ENCODE data around the gene MUC15. TPM values are rescaled to one million over a fixed set of nuclear protein-coding genes. Genes with fewer than 3 reads are reported as not detected.
"Not testable (repeated sequence)": the region's sequence is repeated elsewhere in the genome, so short reads cannot be mapped to it uniquely, and the experiment has no call there.

The MUC15 gene
- total RNA-seq, 1 donor from 2014 or later, result not detected

DNA sequence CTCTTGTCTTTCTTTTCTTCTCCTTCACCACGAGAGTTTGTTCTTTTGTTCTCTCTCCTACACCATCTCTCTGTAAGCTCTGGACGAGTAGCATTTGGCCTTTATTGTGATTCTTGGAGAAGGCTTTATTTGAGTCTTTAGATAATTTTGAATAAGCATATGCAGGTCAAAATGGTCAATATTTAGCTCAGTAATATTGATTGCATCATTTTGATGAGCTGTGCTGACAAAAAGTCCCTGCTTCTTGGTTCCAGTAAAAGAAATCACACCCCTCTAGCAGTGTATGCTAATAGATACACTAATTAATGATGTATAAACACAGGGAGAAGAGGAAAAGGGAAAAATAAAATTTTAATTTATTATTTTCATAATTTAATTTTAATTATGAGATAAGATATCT is 25.8 kb upstream of the MUC15 start:
- Mint-ChIP-seq H3K27me3 (ENCODE audit: unreplicated experiment) (peaks cover 1% of the 10 kb centered on the region), H3K36me3 (ENCODE audit: low read depth, unreplicated experiment) (no peaks in the 10 kb centered on the region), H3K4me3 (ENCODE audit: unreplicated experiment) (no peak overlapping the region), H3K4me1 (ENCODE audit: unreplicated experiment) (peaks cover 3% of the 10 kb centered on the region), H3K9me3 (ENCODE audit: unreplicated experiment) (no peaks in the 10 kb centered on the region), H3K27ac (ENCODE audit: unreplicated experiment) (no peak overlapping the region)
- TF ChIP-seq, protein P1, sequence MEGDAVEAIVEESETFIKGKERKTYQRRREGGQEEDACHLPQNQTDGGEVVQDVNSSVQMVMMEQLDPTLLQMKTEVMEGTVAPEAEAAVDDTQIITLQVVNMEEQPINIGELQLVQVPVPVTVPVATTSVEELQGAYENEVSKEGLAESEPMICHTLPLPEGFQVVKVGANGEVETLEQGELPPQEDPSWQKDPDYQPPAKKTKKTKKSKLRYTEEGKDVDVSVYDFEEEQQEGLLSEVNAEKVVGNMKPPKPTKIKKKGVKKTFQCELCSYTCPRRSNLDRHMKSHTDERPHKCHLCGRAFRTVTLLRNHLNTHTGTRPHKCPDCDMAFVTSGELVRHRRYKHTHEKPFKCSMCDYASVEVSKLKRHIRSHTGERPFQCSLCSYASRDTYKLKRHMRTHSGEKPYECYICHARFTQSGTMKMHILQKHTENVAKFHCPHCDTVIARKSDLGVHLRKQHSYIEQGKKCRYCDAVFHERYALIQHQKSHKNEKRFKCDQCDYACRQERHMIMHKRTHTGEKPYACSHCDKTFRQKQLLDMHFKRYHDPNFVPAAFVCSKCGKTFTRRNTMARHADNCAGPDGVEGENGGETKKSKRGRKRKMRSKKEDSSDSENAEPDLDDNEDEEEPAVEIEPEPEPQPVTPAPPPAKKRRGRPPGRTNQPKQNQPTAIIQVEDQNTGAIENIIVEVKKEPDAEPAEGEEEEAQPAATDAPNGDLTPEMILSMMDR (IDR thresholded peaks at IDR 0.05; ENCODE audit: unreplicated experiment), result no peak
- no peak for DNase-seq (ENCODE audit: low spot score)

DNA sequence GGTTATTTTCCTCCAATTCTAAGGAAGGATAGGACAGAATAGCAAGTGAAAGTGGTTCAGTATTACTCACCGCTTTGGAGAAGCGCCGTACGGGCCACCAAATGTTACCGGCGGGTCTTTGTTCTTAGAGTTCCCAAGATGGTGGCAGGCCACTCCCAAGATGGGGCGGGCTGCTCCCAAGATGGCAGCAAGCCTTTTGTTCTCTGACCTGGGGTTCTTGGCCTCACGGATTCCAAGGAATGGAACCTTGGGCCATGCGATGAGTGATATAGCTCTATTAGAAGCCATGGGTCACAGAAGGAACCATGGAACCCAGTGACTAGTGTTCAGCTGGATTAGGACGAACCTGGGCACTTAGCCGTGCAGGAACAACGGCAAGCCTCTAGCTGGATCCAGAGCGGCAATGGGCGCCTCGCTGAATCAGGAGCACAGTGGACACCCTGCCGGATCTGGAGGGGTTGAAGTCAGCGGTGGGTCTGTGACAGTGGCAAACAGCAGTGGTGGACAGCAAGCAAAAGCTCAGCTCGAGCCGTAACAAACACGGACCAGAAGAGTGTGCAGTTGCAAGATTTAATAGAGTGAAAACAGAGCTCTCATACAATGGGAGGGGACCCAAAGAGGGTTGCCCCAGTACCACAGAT is 25.1 kb upstream of the MUC15 start:
- DNase-seq (ENCODE audit: low spot score); H3K9me3 Mint-ChIP-seq (ENCODE audit: unreplicated experiment); H3K27me3 Mint-ChIP-seq (ENCODE audit: unreplicated experiment); H3K4me3 Mint-ChIP-seq (ENCODE audit: unreplicated experiment); H3K27ac Mint-ChIP-seq (ENCODE audit: unreplicated experiment); H3K4me1 Mint-ChIP-seq (ENCODE audit: unreplicated experiment); H3K36me3 Mint-ChIP-seq (ENCODE audit: low read depth, unreplicated experiment): not testable (repeated sequence)

DNA sequence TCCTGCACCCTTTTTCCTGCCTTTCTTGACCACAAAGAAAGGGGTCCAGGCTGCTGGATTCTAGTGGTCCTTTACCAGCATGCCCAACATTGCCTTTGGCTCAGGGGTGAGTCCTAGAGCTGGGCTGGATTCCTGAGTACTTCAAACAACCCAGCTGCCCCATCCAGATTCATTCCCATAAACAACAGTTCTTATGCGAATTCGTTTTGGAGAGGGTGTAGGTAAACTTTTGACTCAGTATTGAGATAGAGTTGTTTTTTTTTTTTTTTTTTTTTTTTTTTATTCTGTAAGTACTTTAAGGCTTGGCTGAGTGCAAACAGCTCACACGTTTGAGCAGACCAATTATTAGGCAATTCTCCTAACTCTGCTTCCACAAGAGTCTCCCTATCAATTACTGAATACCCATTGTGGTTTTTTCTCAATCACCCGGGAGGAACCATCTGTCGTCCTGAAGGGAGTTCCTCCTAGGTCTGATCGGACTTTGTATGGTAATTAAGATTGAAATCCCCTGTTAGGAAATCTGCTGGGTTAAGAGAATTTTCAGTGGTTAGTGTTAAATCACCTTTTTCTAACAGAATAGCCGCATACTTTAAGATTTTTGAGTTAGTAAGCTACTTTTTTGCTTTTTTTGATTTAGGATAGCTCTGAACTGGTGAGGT is 23.3 kb upstream of the MUC15 start:
- not testable (repeated sequence) for H3K4me1 Mint-ChIP-seq (ENCODE audit: unreplicated experiment); H3K9me3 Mint-ChIP-seq (ENCODE audit: unreplicated experiment); H3K4me3 Mint-ChIP-seq (ENCODE audit: unreplicated experiment); H3K27me3 Mint-ChIP-seq (ENCODE audit: unreplicated experiment); DNase-seq (ENCODE audit: low spot score); H3K36me3 Mint-ChIP-seq (ENCODE audit: low read depth, unreplicated experiment)
- peak overlapping the region; percentile 24 for H3K27ac Mint-ChIP-seq (ENCODE audit: unreplicated experiment)

DNA sequence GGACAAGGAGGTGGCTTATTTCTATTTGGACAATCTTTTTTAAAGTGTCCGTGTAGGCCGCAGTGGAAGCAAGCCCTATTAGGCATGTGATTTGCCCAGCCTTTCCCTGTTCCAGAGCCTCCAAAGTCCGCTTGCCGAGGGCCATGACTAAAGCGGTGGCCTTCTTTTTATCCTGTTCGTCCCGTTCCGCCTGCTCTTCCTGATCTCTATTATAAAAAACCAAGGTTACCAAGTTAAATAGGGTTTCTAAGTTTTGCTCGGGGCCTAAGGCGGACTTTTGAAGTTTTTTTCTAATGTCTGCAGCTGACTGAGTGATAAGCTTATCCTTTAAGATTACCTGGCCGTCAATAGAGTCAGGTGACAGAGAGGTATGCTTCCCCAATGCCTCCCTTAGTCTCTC is 21.6 kb upstream of the MUC15 start:
- TF ChIP-seq, protein P1 (IDR thresholded peaks at IDR 0.05; ENCODE audit: unreplicated experiment), result no peak
- H3K27me3 Mint-ChIP-seq (ENCODE audit: unreplicated experiment), result peaks cover 4% of the 10 kb centered on the region
- no peak for DNase-seq (ENCODE audit: low spot score)
- no peaks in the 10 kb centered on the region for H3K36me3 Mint-ChIP-seq (ENCODE audit: low read depth, unreplicated experiment)
- H3K4me3 Mint-ChIP-seq (ENCODE audit: unreplicated experiment), result no peak overlapping the region
- peaks cover 3% of the 10 kb centered on the region for H3K4me1 Mint-ChIP-seq (ENCODE audit: unreplicated experiment)
- H3K27ac Mint-ChIP-seq (ENCODE audit: unreplicated experiment), result no peak overlapping the region
- H3K9me3 Mint-ChIP-seq (ENCODE audit: unreplicated experiment), result no peaks in the 10 kb centered on the region

DNA sequence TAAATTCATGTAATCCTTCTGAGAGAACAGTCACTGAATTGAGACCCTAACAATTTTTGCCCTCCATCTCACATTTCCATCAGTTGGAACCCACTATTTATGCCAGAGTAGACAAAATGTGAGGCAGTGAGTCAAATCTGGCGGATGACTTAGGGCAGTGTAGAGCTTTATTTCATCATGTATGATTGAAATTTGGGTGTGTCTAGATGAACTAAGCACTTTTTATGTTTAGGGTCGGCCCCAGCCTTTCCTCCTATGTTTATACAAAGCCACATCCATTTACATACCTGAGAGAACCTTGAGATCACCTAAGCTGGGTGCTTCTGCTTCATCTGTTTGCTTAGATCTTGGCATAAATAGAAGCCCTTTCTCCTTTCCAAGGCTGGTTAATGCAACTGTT is 15.0 kb upstream of the MUC15 start:
- no peak for DNase-seq (ENCODE audit: low spot score)
- TF ChIP-seq, protein P1 (IDR thresholded peaks at IDR 0.05; ENCODE audit: unreplicated experiment), result no peak
- Mint-ChIP-seq H3K27ac (ENCODE audit: unreplicated experiment) (no peak overlapping the region), H3K9me3 (ENCODE audit: unreplicated experiment) (no peaks in the 10 kb centered on the region), H3K4me1 (ENCODE audit: unreplicated experiment) (no peaks in the 10 kb centered on the region), H3K27me3 (ENCODE audit: unreplicated experiment) (peaks cover 2% of the 10 kb centered on the region), H3K4me3 (ENCODE audit: unreplicated experiment) (no peak overlapping the region), H3K36me3 (ENCODE audit: low read depth, unreplicated experiment) (no peaks in the 10 kb centered on the region)

DNA sequence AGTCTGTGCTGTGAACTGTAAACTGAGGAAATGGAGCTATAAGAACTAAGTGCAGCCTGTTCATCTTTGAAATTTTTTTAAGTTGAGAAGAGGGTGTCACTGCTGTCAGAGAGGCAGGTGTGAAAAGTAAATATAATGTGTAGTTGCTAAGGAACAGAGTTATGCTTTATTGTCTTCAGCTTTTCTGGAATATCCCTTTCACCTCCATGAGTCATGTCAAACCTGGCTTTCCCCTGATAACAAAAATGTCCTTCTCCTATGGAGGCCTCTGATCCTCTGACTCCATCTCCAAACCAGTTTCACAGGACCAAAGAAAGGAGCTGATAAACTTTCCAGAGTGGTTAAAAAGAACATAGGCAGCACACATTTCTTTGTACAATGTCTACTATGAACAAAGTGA is 12.8 kb upstream of the MUC15 start:
- TF ChIP-seq, protein P1 (IDR thresholded peaks at IDR 0.05; ENCODE audit: unreplicated experiment), result no peak
- Mint-ChIP-seq H3K27me3 (ENCODE audit: unreplicated experiment) (no peaks in the 10 kb centered on the region), H3K4me1 (ENCODE audit: unreplicated experiment) (no peaks in the 10 kb centered on the region), H3K4me3 (ENCODE audit: unreplicated experiment) (no peak overlapping the region), H3K27ac (ENCODE audit: unreplicated experiment) (no peak overlapping the region), H3K9me3 (ENCODE audit: unreplicated experiment) (no peaks in the 10 kb centered on the region), H3K36me3 (ENCODE audit: low read depth, unreplicated experiment) (no peaks in the 10 kb centered on the region)
- no peak for DNase-seq (ENCODE audit: low spot score)
